ENCODE data around the gene DPM3.

DNA sequence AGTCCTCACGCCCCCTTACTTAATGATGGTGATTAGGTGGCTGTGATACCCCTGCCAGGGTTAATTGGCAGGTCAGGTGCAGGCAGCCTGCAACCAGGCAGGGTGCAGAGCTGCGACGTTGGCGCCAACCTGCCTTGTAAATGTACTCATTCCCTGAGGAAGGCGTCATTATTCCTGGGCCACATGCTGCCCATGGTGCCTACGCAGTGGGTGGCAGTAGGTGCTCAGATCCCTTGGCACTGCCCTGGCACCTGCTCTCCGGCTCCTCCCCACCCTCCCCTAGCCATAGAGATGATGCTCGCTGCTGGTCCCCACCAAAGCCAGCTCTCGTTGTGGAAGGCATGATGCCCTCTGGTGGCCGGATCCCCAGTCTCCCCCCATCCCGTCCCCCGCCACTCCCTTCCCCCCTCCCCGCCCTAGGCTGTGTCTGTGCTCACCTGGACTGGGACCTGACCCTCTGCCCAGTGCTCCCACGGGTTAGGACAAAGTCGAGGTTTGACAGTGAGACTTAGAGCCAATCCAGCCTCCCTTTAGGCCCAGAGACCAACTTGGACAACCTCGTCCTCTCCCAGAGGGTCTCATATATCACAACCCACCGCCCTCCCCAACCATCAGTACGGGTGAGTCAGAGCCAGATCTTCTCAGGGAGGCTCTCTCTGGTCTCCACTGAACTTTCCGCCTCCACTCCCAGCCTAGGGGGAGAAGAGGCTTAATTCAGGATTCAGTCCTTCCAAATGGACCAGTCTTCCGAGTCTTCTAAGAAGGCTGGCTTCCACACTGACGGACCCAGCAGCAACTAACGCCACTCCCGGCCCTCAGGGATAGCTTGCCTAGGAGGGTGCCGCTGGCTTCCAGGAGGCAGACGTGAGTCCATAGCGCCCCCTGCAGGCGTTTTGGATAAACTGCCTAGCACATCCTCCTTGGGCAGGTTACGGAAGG, 27.1 kb upstream of the DPM3 start:
- TF ChIP-seq, protein P1, sequence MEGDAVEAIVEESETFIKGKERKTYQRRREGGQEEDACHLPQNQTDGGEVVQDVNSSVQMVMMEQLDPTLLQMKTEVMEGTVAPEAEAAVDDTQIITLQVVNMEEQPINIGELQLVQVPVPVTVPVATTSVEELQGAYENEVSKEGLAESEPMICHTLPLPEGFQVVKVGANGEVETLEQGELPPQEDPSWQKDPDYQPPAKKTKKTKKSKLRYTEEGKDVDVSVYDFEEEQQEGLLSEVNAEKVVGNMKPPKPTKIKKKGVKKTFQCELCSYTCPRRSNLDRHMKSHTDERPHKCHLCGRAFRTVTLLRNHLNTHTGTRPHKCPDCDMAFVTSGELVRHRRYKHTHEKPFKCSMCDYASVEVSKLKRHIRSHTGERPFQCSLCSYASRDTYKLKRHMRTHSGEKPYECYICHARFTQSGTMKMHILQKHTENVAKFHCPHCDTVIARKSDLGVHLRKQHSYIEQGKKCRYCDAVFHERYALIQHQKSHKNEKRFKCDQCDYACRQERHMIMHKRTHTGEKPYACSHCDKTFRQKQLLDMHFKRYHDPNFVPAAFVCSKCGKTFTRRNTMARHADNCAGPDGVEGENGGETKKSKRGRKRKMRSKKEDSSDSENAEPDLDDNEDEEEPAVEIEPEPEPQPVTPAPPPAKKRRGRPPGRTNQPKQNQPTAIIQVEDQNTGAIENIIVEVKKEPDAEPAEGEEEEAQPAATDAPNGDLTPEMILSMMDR (IDR thresholded peaks at IDR 0.05), result peak; percentile 90
- no peak for TF ChIP-seq EZH2 (IDR thresholded peaks at IDR 0.05; ENCODE audit: borderline replicate concordance, insufficient read depth, low read depth, low read length, poor library complexity, severe bottlenecking)

Measured in B cell (primary cell).